Measurements from ENCODE around the gene TMEM59L.

Gene TMEM59L

DNA sequence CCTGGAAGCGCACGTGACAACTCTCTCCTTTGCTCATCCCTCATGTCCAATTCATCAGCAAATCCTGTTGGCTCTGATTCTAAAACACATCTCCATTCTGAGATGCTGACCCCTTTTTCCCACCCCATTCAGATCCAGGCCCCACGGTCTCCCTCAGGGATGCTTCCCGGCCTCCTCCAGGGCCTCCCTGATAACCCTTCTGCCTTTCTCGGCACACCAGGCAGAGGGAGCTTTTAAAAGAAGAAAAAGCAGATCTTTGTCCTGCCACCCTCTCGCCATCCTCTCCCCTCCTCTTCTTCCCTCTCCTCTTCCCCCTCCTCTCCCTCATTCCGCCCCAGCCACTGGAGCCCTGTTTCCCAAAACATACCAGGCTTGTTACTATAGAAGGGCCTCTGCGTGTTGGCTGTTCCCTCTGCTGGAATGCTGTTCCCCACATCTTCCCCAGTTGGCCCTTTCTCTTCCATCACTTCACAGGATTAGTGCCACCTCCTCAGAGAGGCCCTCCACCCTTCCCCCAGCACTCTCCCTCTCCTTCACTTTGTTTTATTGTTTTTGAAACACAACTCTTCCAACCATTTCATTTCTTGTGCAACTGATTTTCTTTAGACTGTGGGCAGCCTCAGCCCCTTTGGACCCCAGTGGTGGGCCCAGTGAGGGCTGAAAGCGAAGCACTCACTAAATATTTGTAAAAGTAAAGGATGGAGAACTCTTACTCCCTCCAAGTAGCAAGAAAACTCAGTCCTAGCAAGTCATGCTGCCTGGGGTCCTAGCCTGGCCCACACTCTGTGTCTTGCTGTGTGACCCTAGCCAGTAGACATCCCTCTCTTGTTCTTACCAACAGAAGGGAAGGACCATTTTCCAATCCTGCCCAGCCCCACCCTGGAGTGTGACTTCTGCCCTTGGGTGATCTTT lies 3.6 kb upstream of the TMEM59L start:
- DNase-seq (ENCODE audit: low spot score): no peak

DNA sequence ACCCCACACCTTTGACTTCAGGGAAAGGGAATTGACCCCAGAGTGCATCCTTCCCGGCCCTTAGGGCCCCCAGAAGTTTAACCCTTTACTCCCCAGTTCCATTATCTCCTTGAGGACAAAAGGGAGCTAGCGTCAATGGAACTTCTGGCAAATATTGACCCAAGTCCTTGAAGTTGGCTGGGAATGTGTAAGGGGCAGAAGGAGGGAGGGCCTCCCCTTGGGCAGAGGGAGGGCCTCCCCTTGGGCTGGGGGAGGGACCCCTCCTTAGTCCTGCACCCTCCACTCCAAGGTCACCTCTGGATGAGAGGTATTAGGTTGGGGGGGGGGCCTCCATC lies 3.0 kb upstream of the TMEM59L start:
- no peak for DNase-seq (ENCODE audit: low spot score)

GRCh38 chr19:18610245-18610555 lies 2.5 kb upstream of the TMEM59L start:
- no peak for DNase-seq (ENCODE audit: low spot score)

- peak; percentile 65 for DNase-seq (ENCODE audit: low spot score)
These were observed 1.9 kb upstream of the TMEM59L start for GRCh38 chr19:18610556-18611326.

DNA sequence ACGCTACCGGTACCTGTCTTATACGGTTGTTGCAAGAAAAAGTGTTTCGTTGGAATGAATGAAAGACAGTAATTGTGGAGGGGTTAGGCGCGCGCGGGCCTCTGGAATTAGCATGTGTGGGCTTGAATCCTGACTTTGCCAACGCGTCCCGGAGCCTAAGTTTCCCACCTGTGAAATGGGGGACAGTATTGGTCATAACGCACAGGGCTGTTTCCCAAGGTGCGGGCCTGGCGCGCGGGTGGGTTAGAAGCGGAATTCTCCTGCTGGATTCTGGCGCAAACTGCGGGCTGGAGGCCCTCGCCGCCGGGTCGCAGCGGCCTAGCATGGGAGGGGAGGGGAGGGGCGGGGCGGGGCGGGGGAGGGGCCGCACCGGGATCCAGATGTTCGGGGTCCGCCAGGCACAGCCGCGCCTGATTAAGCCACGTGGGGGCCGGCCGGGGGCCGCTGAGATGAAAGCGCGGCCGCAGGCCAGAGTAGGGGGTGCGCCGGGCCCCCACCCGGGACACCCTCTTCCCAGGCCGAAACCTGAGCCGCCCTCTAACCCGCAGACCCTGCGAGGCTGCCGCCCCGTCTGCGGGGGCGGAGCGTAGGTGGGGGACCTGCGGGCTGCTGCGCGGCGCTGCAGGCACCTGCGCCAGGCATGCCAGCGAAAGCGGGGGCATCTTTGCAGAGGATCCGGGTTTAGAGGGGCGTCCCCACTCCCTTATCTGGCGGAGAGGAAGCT lies 1.2 kb upstream of the TMEM59L start:
- peak; percentile 69 for DNase-seq (ENCODE audit: low spot score)

DNA sequence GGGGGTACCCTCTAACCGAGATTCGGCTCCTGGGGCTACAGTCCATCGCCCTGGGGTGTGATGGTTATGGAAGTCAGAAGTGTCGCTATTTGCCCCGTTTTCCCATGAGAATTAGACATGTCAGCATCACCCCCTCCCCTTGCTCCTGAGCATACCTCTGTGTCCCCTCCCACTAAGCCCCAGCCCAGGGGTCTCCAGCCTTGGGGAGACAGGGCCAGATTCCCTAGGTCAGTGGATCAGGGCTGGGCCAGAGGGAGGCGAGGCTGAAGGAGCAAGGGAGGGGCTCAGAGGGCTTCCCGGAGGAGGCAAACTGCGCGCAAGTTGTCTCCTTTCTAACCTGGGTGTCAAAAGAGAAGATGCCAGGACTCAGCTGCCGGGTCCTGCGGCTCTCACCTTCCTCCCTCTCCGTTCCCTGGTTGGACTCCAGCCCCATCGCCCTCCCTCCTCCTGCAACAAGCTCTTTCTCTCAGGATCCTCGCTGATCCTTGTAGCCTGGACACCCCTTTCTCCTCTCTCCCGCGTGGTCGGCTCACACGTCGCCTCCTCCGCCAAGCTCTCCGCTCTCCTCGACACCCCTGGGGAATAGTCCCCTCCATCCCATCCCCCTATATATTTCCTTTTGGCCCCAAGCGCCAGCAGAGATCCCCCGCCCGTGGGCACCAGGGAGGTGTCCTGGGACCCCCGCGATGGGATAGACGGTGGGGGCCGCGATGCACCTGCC lies 459 bp upstream of the TMEM59L start:
- DNase-seq (ENCODE audit: low spot score): no peak

- no peak for DNase-seq (ENCODE audit: low spot score)
These were observed 1.0 kb downstream of the TMEM59L start for GRCh38 chr19:18613589-18614234.

- no peak for DNase-seq (ENCODE audit: low spot score)
These were observed 3.4 kb downstream of the TMEM59L start for GRCh38 chr19:18616023-18616422.

DNA sequence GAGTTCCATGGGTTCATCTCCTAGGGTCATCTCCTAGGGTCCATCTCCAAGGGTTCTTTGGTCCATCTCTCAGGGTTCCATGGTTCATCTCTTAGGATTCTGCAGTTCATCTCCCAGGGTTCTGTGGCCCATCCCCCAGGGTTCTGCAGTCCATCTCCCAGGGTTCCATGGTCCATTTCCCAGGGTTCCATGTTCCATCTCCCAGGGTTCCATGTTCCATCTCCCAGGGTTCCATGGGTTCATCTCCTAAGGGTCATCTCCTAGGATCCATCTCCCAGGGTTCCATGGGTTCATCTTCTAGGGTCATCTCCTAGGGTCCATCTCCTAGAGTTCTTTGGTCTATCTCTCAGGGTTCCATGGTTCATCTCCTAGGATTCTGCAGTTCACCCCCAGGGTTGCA lies 4.9 kb downstream of the TMEM59L start:
- DNase-seq (ENCODE audit: low spot score): no peak

- no peak for DNase-seq (ENCODE audit: low spot score)
These were observed 5.6 kb downstream of the TMEM59L start for GRCh38 chr19:18618236-18618635.

DNA sequence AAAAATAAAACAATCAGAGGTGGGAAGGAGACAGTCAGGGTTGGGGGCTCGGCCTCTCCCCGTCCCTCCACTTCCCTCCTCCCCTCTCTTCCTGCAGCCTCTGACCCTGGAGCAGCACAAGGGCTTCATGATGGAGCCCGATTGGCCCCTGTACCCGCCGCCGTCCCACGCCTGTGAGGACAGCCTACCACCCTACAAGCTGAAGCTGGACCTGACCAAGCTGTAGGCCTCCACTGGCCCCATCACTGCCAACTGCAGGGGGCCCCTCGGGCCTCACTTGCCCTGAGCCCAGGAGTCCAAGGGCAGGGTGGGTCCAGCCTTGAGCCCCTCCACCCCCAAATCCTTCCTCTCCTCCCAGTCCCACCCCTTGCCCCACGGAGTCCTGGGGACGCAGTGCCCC lies 7.6 kb downstream of the TMEM59L start:
- DNase-seq (ENCODE audit: low spot score): no peak

GRCh38 chr19:18620902-18621301 lies 8.2 kb downstream of the TMEM59L start:
- no peak for DNase-seq (ENCODE audit: low spot score)

DNA sequence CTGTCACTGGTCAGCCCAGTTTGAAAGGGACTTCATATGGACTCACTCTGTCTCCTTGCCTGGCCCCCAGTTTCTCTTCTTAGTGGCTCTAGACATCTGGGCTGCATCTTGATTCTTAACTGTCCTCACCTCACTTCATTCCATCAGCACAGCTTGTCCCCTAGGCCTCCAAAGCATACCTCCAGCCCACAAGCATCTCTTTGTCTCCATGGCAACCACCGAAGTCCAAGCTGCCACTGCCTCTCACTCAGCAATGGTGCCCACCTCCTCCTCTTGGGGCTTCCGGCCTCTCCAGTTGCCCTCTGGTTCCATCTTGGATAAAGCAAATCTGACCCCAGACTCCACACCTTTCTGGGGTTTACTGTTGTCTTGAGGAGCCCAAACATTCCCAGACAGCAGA lies 14.2 kb downstream of the TMEM59L start:
- DNase-seq (ENCODE audit: low spot score): no peak

- no peak for DNase-seq (ENCODE audit: low spot score)
These were observed 16.8 kb downstream of the TMEM59L start for GRCh38 chr19:18629166-18630088.

GRCh38 chr19:18633321-18633720 lies 20.7 kb downstream of the TMEM59L start:
- no peak for DNase-seq (ENCODE audit: low spot score)

GRCh38 chr19:18634612-18635297 lies 22.1 kb downstream of the TMEM59L start:
- DNase-seq (ENCODE audit: low spot score): no peak

DNA sequence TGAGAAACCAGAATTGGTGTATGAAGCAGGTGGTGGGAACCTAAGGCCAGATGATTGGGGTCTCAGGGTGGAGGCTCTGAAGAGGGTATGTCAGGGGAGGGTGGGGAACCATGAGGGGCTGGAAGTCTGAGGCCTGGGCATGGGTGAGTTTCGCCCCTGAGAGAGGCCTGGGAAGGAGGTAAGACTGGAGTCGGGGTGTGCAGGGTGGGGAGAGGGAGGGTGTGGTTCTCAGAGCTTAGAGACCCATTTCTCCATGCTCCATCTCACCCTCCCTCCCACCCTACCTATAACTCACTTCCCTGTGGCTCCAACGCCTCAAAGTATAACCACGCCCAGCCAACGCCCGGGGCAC lies 23.1 kb downstream of the TMEM59L start:
- DNase-seq (ENCODE audit: low spot score): no peak

DNA sequence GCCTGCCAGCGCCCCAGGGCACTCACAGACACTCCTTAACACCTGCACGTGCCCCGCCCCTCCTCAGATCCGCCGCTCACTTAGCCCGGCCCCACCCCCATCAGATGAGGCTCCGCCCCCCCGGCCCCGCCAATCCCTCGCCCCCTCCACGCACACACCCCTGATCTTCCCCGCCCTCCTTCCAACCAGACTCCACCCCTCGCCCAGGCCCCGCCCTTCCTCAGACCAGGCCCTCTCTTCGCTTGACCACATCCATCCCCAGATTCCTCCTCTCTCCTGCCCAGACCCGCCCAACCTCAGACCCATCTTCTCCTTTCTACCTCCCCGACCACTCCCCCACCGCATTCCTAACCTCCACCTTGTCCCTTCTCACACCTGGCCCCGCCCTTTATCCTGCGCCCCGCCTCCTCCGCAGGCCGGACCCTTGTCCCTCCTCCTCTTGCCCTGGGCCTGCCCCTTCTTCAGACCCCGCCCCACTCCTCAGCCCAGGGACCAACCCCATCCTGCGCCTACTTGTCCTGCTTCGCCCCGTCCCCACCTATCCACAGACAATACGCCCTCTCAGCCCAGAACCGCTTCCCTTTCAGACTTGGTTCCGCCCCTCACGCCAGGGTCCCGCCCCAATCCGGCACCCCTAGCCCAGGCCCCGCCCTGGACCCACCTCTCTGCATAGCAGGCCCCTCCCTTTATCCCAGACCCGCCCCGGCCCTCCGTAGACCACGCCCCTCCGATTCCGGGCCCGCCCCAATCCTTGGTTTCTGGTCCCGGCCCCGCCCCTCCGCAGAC lies 23.7 kb downstream of the TMEM59L start:
- peak; percentile 97 for DNase-seq (ENCODE audit: low spot score)

DNA sequence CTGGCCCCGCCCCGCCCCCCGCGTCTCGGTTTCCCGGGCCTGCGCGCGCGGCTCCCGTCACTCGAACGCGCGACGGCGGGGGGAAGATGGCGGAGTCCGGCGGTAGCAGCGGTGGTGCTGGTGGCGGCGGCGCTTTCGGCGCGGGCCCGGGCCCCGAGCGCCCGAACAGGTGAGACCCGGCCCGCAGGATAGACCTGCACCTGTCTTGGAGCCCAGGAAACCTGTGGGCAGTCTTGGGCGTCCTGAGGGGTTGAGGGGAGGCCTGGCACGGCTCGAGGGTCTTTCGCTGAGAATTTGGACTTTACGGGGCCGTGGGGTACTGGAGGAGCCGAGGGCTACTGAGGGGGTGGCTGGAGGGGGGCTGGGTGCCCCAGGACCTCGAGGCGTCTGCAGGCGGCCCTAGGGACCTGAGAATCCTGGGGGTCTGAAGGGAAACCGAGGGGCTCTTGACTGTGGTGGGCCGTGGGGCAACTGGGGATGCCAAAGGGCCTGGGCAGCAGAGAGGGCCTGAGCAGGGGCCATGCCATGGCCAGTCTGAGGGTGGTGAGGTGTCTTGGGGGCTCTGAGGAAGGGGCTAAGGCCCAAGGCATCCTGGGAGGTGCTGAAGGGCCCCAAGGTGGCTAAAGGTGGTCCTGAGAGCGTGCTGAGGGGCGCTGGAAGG lies 24.4 kb downstream of the TMEM59L start, which contains the start of gene KLHL26:
Gene KLHL26, plus strand, starts transcription at position 60 of the 661 bp plus-strand sequence. Its CDS starts 27 bp downstream, at position 87.
- no peak for DNase-seq (ENCODE audit: low spot score)
